HUES48 (cell line): ENCODE results near the gene FUBP1.
"Not testable (repeated sequence)": the region's sequence is repeated elsewhere in the genome, so short reads cannot be mapped to it uniquely, and the experiment has no call there.

Experiments used
- H3K27ac ChIP-seq: one replicate; pipeline ENCODE4 v1.7.0; 2013; ENCODE audit warnings: low read depth, low read length, inconsistent platforms
- H3K27me3 ChIP-seq: 2 replicates; pipeline ENCODE4 v1.6.1; 2013; ENCODE audit warnings: mild to moderate bottlenecking, low read length; ENCODE audit not compliant: control insufficient read depth, insufficient read depth
- H3K36me3 ChIP-seq: 2 replicates; pipeline ENCODE4 v1.6.1; 2013; ENCODE audit warnings: low read length; ENCODE audit not compliant: control insufficient read depth, insufficient read depth
- H3K4me1 ChIP-seq: 2 replicates; pipeline ENCODE4 v1.6.1; 2013; ENCODE audit warnings: mild to moderate bottlenecking, low read length; ENCODE audit not compliant: control insufficient read depth, insufficient read depth
- H3K4me3 ChIP-seq: 2 replicates; pipeline ENCODE4 v1.5.1; 2013; ENCODE audit warnings: mild to moderate bottlenecking, low read depth, low read length
- H3K9ac ChIP-seq: 2 replicates; pipeline ENCODE4 v1.6.1; 2013; ENCODE audit warnings: mild to moderate bottlenecking, low read depth, low read length, moderate library complexity
- H3K9me3 ChIP-seq: 2 replicates; pipeline ENCODE4 v1.6.1; 2013; ENCODE audit warnings: low read length; ENCODE audit not compliant: control insufficient read depth, insufficient read depth

Gene FUBP1

GRCh38 chr1:77978969-77979876 is at the start of gene FUBP1:
TSS of gene FUBP1 (minus strand) at chr1:77979072. CDS start at chr1:77979004, 68 bp downstream.
- Histone ChIP-seq H3K27ac (peak within 1 kb of the TSS; percentile 99), H3K9ac (peak within 1 kb of the TSS; percentile 99), H3K27me3 (no peaks in the 10 kb centered on the region), H3K36me3 (peaks cover 29% of the 10 kb centered on the region), H3K4me1 (peaks cover 29% of the 10 kb centered on the region), H3K9me3 (no peaks in the 10 kb centered on the region), H3K4me3 (peak within 1 kb of the TSS; percentile 86)

GRCh38 chr1:78021134-78021533 is 42.3 kb upstream of the FUBP1 start:
- not testable (repeated sequence) for H3K4me3 ChIP-seq, H3K27me3 ChIP-seq, H3K9ac ChIP-seq, H3K27ac ChIP-seq, H3K4me1 ChIP-seq, H3K9me3 ChIP-seq, H3K36me3 ChIP-seq

- Histone ChIP-seq H3K9me3 (no peaks in the 10 kb centered on the region), H3K27ac (no peak overlapping the region), H3K4me3 (no peak overlapping the region), H3K27me3 (no peaks in the 10 kb centered on the region), H3K9ac (no peak overlapping the region), H3K36me3 (0 out of 2 replicates have a peak, but pooled peaks cover 5% of the 10 kb centered on the region), H3K4me1 (no peaks in the 10 kb centered on the region)
Measured at GRCh38 chr1:78019024-78019423, 40.2 kb upstream of the FUBP1 start.

- Histone ChIP-seq H3K27ac (no peak overlapping the region), H3K9me3 (no peaks in the 10 kb centered on the region), H3K27me3 (no peaks in the 10 kb centered on the region), H3K9ac (no peak overlapping the region), H3K4me1 (no peaks in the 10 kb centered on the region), H3K4me3 (no peak overlapping the region), H3K36me3 (peaks cover 10% of the 10 kb centered on the region; the same call in 1 of the 2 replicates)
Measured at GRCh38 chr1:78015148-78015547, 36.3 kb upstream of the FUBP1 start.

GRCh38 chr1:78011050-78011449 is 32.2 kb upstream of the FUBP1 start:
- H3K9ac ChIP-seq, result no peak overlapping the region
- H3K9me3 ChIP-seq, result no peaks in the 10 kb centered on the region
- H3K36me3 ChIP-seq, result peaks cover 6% of the 10 kb centered on the region; the same call in 1 of the 2 replicates
- no peaks in the 10 kb centered on the region for H3K27me3 ChIP-seq
- H3K4me1 ChIP-seq, result no peaks in the 10 kb centered on the region
- H3K4me3 ChIP-seq, result no peak overlapping the region
- H3K27ac ChIP-seq, result no peak overlapping the region

- no peaks in the 10 kb centered on the region for H3K9me3 ChIP-seq
- no peak overlapping the region for H3K4me3 ChIP-seq
- H3K27me3 ChIP-seq, result no peaks in the 10 kb centered on the region
- no peak overlapping the region for H3K9ac ChIP-seq
- no peak overlapping the region for H3K27ac ChIP-seq
- H3K36me3 ChIP-seq, result peaks cover 5% of the 10 kb centered on the region; the same call in 1 of the 2 replicates
- no peaks in the 10 kb centered on the region for H3K4me1 ChIP-seq
Measured at GRCh38 chr1:78009836-78010235, 31.0 kb upstream of the FUBP1 start.

- peaks cover 5% of the 10 kb centered on the region; the same call in 1 of the 2 replicates for H3K36me3 ChIP-seq
- H3K27me3 ChIP-seq, result no peaks in the 10 kb centered on the region
- H3K4me1 ChIP-seq, result no peaks in the 10 kb centered on the region
- no peaks in the 10 kb centered on the region for H3K9me3 ChIP-seq
- no peak overlapping the region for H3K27ac ChIP-seq
- H3K9ac ChIP-seq, result no peak overlapping the region
- H3K4me3 ChIP-seq, result no peak overlapping the region
Measured at GRCh38 chr1:78009276-78009675, 30.4 kb upstream of the FUBP1 start.

- Histone ChIP-seq H3K27ac (no peak overlapping the region), H3K27me3 (no peaks in the 10 kb centered on the region), H3K4me3 (no peak overlapping the region), H3K4me1 (peaks cover 11% of the 10 kb centered on the region), H3K36me3 (no peaks in the 10 kb centered on the region), H3K9ac (no peak overlapping the region), H3K9me3 (no peaks in the 10 kb centered on the region)
Measured at GRCh38 chr1:78007677-78008341, 28.9 kb upstream of the FUBP1 start.

GRCh38 chr1:78006521-78006920 is 27.6 kb upstream of the FUBP1 start:
- no peaks in the 10 kb centered on the region for H3K36me3 ChIP-seq
- peaks cover 12% of the 10 kb centered on the region for H3K4me1 ChIP-seq
- H3K9me3 ChIP-seq, result no peaks in the 10 kb centered on the region
- peak overlapping the region; percentile 60; the same call in 1 of the 2 replicates for H3K4me3 ChIP-seq
- no peaks in the 10 kb centered on the region for H3K27me3 ChIP-seq
- no peak overlapping the region for H3K9ac ChIP-seq
- H3K27ac ChIP-seq, result peak overlapping the region; percentile 7

GRCh38 chr1:78005755-78006154 is 26.9 kb upstream of the FUBP1 start:
- Histone ChIP-seq H3K9ac (no peak overlapping the region; the same call in 1 of the 2 replicates), H3K4me1 (peaks cover 12% of the 10 kb centered on the region)

GRCh38 chr1:78005448-78005722 is 26.5 kb upstream of the FUBP1 start:
- H3K9me3 ChIP-seq, result no peaks in the 10 kb centered on the region
- no peaks in the 10 kb centered on the region for H3K36me3 ChIP-seq
- H3K27ac ChIP-seq, result peak overlapping the region; percentile 97
- peak overlapping the region; percentile 60 for H3K4me3 ChIP-seq
- peak overlapping the region; percentile 89; the same call in 1 of the 2 replicates for H3K9ac ChIP-seq
- peaks cover 12% of the 10 kb centered on the region for H3K4me1 ChIP-seq
- no peaks in the 10 kb centered on the region for H3K27me3 ChIP-seq

More at GRCh38 chr1:78005755-78006154, 26.9 kb upstream of the FUBP1 start:
- peak overlapping the region; percentile 60 for H3K4me3 ChIP-seq
- H3K27me3 ChIP-seq, result no peaks in the 10 kb centered on the region
- H3K27ac ChIP-seq, result no peak overlapping the region
- H3K36me3 ChIP-seq, result no peaks in the 10 kb centered on the region
- H3K9me3 ChIP-seq, result no peaks in the 10 kb centered on the region
